CD4-positive, alpha-beta T cell treated with Interleukin-1 beta for 1 hour (primary cell): ENCODE results near the gene PSME3IP1.
"Not testable (repeated sequence)": the region's sequence is repeated elsewhere in the genome, so short reads cannot be mapped to it uniquely, and the experiment has no call there.

Experiments used
- DNase-seq, 2 donors: peaks; one replicate each; pipeline ENCODE4 v3.0.0-alpha.2; 2020 to 2022

PSME3IP1 gene

DNA sequence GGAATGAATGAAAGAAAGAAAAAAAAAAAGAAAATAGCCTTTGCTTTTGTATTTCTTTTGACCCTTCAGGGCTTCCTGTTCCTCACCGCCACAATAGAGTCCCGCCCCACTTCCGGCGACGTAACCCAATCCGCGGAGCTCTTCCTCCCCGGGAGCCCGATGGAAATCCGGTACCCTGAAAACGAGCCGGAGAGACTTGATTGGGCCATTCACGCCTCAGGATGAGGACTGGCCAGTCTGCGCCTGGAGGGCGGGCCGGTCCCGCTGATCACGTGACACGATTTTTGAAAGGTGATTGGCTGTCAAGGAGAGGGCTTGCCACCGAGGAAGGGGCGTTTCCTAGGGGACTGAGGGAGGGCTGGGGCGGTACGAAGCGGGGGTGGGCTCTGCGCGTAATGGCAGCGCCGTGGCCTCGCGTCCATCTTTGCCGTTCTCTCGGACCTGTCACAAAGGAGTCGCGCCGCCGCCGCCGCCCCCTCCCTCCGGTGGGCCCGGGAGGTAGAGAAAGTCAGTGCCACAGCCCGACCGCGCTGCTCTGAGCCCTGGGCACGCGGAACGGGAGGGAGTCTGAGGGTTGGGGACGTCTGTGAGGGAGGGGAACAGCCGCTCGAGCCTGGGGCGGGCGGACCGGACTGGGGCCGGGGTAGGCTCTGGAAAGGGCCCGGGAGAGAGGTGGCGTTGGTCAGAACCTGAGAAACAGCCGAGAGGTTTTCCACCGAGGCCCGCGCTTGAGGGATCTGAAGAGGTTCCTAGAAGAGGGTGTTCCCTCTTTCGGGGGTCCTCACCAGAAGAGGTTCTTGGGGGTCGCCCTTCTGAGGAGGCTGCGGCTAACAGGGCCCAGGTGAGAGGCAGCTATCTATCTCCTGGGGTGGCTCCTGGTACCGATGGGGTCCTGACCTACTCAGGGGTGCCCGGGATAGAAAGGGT, at the start of gene PSME3IP1, which contains the start of gene RSPRY1:
Gene PSME3IP1, minus strand, starts transcription at position 95 of the 927 bp plus-strand sequence. CDS start 12,185 bp downstream, outside the sequence.
Gene RSPRY1, plus strand, starts transcription at position 385 of the 927 bp plus-strand sequence. CDS start 18,330 bp downstream, outside the sequence.
- peak; percentile 99 to 100 for DNase-seq

DNA sequence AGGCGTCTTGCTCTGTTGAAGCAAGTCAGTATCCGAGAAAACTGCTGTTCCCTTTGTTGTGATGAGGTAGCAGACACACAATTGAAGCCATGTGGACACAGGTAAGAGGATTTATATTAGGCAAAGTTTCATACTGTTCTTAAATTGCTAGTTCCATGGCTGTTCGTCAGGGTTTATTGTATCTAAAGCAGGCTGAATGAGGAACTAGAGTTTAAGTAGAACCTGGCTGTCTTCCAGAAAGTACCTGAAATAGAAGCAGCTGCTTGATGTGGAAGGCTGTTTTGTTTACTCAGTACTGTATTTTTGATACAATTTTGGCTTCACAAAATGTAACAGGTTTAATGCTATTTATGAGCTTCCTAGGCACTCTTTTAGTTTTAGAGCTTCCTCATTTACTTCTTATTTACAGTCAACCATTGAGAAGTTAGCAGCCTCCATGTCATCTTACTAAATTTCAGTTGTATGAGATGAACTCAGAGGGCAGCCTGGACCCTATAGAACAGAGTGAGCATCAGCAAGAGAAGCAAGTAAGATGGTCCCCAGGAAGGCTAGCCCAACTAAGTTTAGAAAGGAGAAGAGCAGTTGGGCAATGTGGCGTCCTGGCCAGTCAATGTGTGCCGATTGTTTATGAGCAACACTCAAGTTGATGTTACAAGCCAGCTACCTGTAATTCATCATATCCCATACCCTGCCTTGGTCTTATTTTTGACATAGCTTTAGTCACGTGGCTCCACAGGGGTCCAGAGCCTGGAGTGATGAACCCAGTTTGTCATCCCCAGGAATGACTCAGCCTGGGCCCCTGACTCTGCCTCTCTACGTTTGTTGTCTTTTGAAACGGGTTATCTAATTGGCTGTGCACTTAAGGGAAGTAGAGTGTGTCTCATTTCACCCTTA, 49.5 kb upstream of the PSME3IP1 start:
- peak in 1 of 2 donors; percentile 10 for DNase-seq

- DNase-seq = no peak
These were observed 48.9 kb upstream of the PSME3IP1 start for GRCh38 chr16:57234707-57235092.

- DNase-seq = no peak
These were observed 48.3 kb upstream of the PSME3IP1 start for GRCh38 chr16:57233944-57234706.

DNA sequence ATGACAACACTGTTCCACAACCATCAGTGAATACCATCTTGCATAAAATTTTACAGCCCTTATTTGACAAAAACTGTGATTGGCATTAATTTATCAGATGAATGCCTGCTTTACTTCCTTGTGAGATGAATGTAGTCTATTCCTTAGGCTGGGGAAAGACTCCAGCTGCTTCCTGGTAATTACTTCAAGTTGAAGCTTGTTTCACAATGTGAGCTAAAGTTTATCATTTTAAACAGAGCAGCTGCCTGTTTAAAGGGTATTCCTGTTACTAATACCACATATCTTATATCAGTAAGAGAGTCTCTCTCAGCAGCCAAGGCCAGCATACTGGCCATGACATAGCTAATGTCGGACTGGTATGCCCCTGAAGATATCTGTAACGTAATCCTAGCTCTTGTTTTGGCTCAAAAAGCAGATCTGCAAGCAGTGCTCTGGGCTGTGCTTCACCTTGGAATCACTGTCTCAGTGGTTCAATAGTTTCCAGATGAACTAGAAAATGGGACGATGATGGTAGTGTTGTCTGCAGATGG, 46.0 kb upstream of the PSME3IP1 start:
- no peak for DNase-seq

DNA sequence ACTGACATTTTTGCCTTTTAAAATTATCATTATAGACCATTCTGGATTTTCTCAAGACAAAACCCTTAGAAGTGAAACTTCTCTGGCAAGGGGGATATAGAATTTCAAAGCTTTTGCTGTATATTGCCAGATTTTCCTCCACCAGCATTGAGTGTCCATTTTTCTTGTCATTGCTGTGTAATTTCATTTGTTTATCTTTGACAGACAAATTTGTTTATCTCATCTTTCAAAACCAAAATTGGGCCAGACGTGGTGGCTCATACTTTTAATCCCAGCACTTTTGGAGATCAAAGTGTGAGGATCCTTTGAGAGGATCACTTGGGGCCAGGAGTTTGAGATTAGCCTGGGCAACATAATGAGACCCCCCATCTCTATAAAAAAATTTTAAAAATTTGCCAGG, 43.2 kb upstream of the PSME3IP1 start:
- DNase-seq = no peak

DNA sequence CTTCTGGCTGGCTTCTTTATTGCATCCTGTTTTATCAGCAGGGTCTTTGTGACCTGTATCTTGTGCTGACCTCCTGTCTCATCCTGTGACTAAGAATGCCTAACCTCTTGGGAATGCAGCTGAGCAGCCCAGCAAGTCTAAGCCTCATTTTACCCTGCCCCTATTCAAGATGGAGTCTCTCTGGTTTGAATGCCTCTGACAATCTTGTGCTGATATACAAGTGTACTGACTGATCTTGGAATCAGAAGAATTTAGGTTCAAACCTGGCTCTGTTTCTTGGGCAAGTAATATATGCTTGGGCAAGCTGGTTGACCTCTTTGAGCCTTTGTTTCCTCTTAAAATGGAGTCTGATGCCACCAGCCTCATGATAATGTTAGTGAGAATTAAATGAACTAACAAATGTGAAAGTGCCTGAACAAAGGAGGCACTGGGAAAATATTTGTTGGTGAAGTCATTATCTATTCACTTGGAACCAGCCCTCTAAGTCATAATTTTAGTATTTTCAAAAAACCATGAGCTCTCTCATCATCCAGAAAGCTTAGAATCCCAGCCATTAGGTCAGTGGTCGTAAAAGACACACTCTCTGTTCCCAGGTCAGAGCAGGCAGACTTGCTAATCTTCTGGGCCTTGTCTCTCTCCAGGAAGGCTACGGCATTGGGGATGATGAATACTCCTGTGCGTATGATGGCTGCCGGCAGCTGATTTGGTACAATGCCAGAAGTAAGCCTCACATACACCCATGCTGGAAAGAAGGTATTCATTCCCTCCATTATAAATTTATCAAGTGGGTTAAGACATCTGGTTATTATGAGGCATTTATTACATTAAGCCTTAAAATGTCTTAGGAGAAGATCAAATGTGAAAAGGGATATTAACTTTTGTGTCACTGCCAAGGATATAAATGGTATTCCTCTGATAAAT, 41.1 kb upstream of the PSME3IP1 start:
- DNase-seq = no peak

- no peak for DNase-seq
These were observed 40.1 kb upstream of the PSME3IP1 start for GRCh38 chr16:57225978-57226377.

GRCh38 chr16:57224651-57225335, 39.0 kb upstream of the PSME3IP1 start:
- no peak for DNase-seq

- no peak for DNase-seq
These were observed 37.2 kb upstream of the PSME3IP1 start for GRCh38 chr16:57223057-57223456.

DNA sequence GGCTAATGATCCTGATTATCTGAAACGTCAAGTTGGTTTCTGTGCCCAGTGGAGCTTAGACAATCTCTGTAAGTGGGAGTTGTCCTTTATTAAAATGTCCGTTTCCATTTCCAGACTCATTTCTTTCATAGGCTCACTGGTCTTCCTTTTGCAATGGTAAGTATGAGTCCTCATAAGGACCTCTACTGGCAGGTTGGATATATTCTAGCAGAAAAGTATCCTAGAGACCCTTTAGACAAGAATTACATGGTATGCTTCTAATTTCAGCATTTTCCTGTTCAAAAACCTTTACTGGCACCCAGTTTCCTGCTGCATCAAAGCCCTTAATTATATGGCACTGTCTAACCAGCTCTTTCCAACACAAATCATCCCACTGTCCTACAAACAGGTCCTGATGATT, 31.1 kb upstream of the PSME3IP1 start:
- DNase-seq = no peak

- no peak for DNase-seq
These were observed 27.6 kb upstream of the PSME3IP1 start for GRCh38 chr16:57213462-57213861.

DNA sequence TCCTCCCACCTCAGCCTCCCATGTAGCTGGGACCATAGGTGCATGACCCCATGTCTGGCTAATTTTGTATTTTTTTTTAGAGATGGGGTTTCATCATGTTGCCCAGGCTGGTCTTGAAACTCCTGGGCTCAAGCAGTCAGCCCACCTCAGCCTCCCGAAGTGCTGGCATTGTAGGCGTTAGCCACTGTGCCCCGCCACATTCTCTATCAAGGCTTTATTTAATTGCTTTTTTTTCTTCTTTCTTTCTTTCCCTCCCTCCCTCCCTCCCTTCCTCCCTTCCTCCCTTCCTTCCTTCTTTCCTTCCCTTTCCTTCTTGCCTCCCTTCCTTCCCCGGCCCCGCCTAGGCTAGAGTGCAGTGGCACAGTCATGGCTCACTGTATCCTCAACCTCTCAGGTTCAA, 23.9 kb upstream of the PSME3IP1 start:
- DNase-seq = no peak

DNA sequence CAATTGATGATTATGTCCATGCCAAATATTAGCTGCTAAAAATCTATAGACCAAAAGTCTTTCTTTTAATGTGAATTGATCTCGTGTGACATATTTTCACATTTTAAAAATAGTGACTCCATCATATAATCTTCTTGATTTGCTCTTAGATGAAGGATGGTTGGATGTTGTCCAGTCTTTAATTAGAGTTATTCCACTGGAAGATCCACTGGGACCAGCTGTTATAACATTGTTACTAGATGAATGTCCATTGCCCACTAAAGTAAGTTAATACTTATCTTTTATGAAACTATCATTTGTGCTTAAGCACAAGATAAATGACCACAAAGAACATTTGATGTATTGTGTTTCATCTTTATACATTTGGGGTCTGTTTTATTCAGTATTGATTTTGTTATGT, 23.1 kb upstream of the PSME3IP1 start:
- no peak for DNase-seq

- no peak for DNase-seq
These were observed 18.8 kb upstream of the PSME3IP1 start for GRCh38 chr16:57204675-57205074.

DNA sequence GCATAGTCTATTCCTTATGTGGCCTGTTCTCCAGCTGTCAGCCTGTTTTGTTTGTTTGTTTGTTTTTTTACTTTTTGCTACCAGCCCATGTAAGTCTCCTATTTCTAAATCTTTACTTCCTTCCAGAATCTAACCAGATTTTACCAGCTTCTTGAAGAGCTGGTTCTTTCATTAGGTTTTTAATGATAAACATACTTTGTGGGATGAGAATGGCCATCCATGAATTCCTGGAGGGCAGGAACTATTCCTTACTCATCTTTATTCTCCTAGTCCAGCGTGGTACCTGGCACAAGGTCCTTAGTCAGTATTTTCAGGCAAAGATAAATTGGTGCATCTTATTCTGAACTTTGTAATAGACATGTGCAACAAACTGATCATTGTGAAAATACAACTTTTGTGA, 17.6 kb upstream of the PSME3IP1 start:
- DNase-seq = no peak

DNA sequence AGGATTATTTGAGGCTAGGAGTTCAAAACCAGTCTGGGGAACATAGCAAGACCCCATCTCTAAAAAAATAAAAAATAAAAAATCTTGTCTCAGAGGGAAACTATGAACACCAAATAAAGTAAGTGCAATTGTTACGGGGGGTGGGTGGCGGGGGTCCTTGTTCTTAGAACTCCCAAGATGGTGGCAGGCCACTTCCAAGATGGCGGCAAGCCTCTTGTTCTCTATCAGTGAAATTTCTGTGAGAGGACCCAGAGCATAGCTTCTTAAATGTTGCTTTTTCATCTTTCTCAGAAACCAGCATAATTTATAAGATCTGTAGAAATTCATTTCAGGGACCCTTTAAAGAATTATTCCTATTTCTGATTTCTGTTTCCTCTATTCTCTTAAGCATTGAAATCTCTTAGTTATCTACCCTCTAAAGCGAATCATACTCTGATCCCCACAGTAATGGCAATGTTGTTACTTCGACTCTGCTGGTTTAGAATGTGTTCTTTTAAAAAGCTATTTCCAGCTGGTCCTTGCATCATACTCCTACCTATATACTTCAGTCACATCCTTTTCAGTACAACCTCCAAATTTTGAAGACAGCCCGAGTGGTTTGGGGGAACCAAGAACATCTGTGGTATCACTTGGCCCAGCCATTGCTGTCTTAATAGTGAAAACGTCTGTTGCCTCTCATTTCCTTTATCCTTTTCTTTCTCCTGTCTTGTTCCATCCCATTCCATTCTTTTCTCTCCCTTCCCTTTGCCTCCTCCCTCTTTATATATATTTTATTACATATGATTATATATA, 16.5 kb upstream of the PSME3IP1 start:
- no peak for DNase-seq

GRCh38 chr16:57200926-57201325, 15.1 kb upstream of the PSME3IP1 start:
- DNase-seq = not testable (repeated sequence)

GRCh38 chr16:57200321-57200720, 14.5 kb upstream of the PSME3IP1 start:
- DNase-seq = not testable (repeated sequence)

DNA sequence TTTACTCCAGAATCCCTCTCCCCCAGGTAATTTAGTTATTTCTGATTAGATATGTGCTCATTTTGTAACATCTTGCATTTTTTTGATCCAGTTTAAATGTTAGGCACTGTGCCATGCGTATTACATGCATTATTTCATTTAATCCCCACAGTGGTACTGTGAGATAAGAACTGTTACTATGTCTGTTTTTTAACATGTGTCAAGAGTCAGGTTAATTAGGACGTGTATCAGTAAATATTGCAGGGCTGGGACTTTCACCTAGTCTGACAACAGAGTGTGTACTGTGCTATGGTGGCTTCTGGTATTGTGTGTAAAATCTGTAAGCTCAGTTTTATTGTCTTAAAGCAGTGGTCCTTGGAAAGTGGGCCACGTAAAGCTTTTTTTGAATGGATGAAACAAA, 10.9 kb upstream of the PSME3IP1 start:
- no peak for DNase-seq
